ENCODE measurements around the gene PSG3.
A peak's percentile ranks its signal among the peaks of the same experiment; 100 is the strongest.
"Not testable (repeated sequence)": the region's sequence is repeated elsewhere in the genome, so short reads cannot be mapped to it uniquely, and the experiment has no call there.

Gene PSG3

GRCh38 chr19:42695811-42696503 is 44.3 kb downstream of the PSG3 start:
- no peak for TF ChIP-seq CTCF (IDR thresholded peaks at IDR 0.05)
- no peak overlapping the region for H3K4me2 ChIP-seq (ENCODE audit: low read length)
- H3K36me3 ChIP-seq (ENCODE audit: control insufficient read depth, insufficient read depth, low read length): no peaks in the 10 kb centered on the region
- H3K9me3 ChIP-seq (ENCODE audit: control insufficient read depth, low read length): no peaks in the 10 kb centered on the region
- no peak overlapping the region for H2AFZ ChIP-seq
- no peak overlapping the region for H3K27ac ChIP-seq
- H3K4me1 ChIP-seq: no peaks in the 10 kb centered on the region
- H3K79me2 ChIP-seq: no peaks in the 10 kb centered on the region
- no peak overlapping the region for H3K9ac ChIP-seq
- no peaks in the 10 kb centered on the region for H3K27me3 ChIP-seq (ENCODE audit: control insufficient read depth, insufficient read depth, low read length)
- no peak overlapping the region for H3K4me3 ChIP-seq (ENCODE audit: low read depth, low read length)

- no peak overlapping the region for H3K27ac ChIP-seq
- no peaks in the 10 kb centered on the region for H3K27me3 ChIP-seq (ENCODE audit: control insufficient read depth, insufficient read depth, low read length)
- H3K36me3 ChIP-seq (ENCODE audit: control insufficient read depth, insufficient read depth, low read length): no peaks in the 10 kb centered on the region
- H3K4me2 ChIP-seq (ENCODE audit: low read length): no peak overlapping the region
- peak; percentile 16 for TF ChIP-seq CTCF (IDR thresholded peaks at IDR 0.05)
- no peaks in the 10 kb centered on the region for H3K9me3 ChIP-seq (ENCODE audit: control insufficient read depth, low read length)
- H3K79me2 ChIP-seq: no peaks in the 10 kb centered on the region
- no peak overlapping the region for H3K9ac ChIP-seq
- no peak overlapping the region for H2AFZ ChIP-seq
- no peaks in the 10 kb centered on the region for H3K4me1 ChIP-seq
- H3K4me3 ChIP-seq (ENCODE audit: low read depth, low read length): no peak overlapping the region
These were observed 46.4 kb downstream of the PSG3 start for GRCh38 chr19:42693760-42694350.

- no peaks in the 10 kb centered on the region for H3K36me3 ChIP-seq (ENCODE audit: control insufficient read depth, insufficient read depth, low read length)
These were observed 56.3 kb downstream of the PSG3 start for GRCh38 chr19:42683917-42684513.

GRCh38 chr19:42676326-42676725 is 64.0 kb downstream of the PSG3 start:
- H3K9me3 ChIP-seq (ENCODE audit: control insufficient read depth, low read length); H3K9ac ChIP-seq; H3K4me1 ChIP-seq; H3K27ac ChIP-seq; H2AFZ ChIP-seq; H3K4me2 ChIP-seq (ENCODE audit: low read length); H3K36me3 ChIP-seq (ENCODE audit: control insufficient read depth, insufficient read depth, low read length); H3K27me3 ChIP-seq (ENCODE audit: control insufficient read depth, insufficient read depth, low read length); H3K4me3 ChIP-seq (ENCODE audit: low read depth, low read length); H3K79me2 ChIP-seq: not testable (repeated sequence)

More at GRCh38 chr19:42683917-42684513, 56.3 kb downstream of the PSG3 start:
- Histone ChIP-seq H3K79me2 (no peaks in the 10 kb centered on the region), H3K27me3 (ENCODE audit: control insufficient read depth, insufficient read depth, low read length) (no peaks in the 10 kb centered on the region), H3K4me1 (no peaks in the 10 kb centered on the region), H3K9ac (no peak overlapping the region), H3K9me3 (ENCODE audit: control insufficient read depth, low read length) (no peaks in the 10 kb centered on the region), H3K4me3 (ENCODE audit: low read depth, low read length) (no peak overlapping the region), H2AFZ (no peak overlapping the region), H3K4me2 (ENCODE audit: low read length) (no peak overlapping the region), H3K27ac (no peak overlapping the region)
- peak; percentile 35 for TF ChIP-seq CTCF (IDR thresholded peaks at IDR 0.05)

- H3K4me1 ChIP-seq; H3K27ac ChIP-seq; H3K4me2 ChIP-seq (ENCODE audit: low read length); H3K27me3 ChIP-seq (ENCODE audit: control insufficient read depth, insufficient read depth, low read length); H3K79me2 ChIP-seq; H3K36me3 ChIP-seq (ENCODE audit: control insufficient read depth, insufficient read depth, low read length); H2AFZ ChIP-seq; H3K4me3 ChIP-seq (ENCODE audit: low read depth, low read length); H3K9ac ChIP-seq; H3K9me3 ChIP-seq (ENCODE audit: control insufficient read depth, low read length): not testable (repeated sequence)
These were observed 65.7 kb downstream of the PSG3 start for GRCh38 chr19:42674549-42674948.

Measured in parathyroid adenoma (tissue), 2 donors.